ENCODE data around the gene ARID1B.

The ARID1B gene

DNA sequence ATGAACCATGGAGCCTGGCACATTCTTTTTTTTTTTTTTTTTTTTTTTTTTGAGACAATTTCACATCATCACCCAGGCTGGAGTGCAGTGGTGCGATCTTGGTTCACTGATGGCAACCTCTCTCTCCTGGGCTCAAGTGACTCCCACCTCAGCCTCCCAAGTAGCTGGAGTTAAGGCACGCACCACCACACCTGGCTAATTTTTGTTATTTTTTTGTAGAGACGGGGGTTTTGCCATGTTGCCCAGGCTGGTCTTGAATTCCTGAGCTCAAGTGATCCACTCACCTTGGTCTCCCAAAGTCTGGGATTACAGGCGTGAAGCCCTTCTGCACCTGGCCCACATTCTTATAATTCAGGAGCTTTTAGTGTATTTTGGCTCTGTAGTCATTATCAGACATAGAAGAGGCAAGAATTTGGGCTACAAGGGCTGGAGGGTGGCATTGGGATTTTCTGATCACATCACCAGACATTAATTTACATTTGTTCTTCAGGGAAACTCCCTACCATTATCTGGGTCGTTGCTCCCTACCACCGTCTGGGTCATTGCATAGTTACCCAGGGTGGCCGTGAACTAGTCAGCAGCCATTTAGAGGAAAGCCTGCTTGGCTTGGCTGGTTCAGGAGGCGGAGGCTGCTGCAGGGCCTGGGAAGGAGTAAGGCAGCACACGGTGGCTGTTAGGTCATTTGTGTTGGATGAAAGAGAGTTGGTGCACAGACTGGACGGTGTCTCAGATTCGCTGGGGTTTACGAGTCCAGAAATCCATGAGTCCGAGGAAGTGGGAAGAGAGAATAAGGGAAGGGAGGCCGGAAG lies 17.6 kb downstream of the ARID1B start:
- no peak for DNase-seq

DNA sequence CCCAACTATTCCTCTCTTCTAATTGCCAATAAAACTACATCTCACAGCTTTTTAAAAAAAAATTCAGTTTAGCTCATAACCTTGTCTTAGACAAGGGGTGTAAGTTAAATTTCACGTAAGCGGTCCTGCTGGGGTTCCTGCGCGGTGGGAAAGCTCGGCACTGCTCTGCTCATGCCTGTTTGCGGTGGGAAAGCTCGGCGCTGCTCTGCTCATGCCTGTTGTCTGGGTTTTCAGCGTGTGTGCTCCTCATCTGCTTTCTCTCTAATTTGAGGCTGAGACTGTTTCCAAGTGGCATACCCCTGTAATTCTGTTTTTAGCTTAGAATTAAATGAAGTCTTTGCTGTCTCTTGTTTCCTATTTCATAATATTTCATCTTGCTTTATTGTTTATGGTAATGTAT lies 18.6 kb downstream of the ARID1B start:
- no peak for DNase-seq

DNA sequence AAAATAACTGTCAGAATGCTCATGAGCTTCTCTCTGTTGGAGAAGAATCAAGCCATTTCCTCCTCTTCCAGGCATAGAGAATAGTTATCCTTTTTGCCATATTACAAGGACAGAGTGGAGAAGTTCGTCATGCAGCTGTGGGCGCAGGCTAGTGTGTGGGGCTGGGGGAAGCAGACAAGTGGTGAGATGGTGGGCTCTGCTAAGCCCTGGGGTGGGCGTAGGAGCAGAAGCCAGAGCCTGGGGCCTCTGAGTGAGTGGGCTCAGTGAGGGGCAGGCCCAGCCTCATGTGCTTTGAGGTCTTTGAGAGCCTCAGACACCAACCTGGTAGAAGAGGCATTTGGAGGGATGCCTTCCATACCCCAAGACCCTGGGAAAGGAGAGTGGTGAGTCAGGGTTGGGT lies 19.4 kb downstream of the ARID1B start:
- no peak for DNase-seq

DNA sequence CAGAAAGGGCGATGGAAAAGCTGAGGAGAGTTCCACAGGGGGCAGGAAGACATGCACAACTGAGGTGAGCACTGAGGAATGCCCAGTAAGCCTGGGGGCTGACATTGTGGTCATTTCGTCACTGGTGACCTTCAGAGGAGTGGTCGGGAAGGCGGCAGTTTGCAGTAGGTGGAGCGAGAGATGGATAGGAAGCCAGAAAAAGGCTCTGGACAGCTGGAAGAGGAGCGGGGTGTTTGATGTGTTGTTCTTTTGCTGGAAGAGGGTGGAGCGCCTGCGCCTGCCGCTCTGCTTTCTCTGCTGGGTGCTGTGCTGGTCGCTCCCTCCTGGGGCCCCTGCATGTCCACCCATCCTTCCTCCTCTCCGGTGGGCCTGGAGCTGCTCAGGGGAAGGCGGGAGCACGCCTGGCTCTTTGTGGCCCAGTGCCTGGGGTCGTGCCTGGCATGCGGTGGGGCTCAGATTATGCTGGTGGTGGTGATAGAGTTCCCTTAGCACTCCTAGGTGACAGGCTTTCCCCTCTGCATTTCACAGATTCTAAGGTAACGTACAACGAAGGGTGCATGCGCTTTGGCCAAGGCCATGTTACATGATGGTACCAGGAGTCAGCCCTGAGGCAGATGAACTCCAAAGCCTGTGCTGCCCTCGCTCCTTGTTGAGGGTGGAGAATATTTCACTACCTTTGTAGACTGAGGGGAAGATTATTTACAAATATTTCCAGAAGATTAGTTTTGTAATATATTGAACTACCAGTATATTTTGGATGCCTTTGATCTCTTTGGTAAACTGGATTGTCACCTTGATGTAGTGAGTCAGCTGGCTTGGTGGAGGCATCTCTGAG lies 20.9 kb downstream of the ARID1B start:
- no peak for DNase-seq

DNA sequence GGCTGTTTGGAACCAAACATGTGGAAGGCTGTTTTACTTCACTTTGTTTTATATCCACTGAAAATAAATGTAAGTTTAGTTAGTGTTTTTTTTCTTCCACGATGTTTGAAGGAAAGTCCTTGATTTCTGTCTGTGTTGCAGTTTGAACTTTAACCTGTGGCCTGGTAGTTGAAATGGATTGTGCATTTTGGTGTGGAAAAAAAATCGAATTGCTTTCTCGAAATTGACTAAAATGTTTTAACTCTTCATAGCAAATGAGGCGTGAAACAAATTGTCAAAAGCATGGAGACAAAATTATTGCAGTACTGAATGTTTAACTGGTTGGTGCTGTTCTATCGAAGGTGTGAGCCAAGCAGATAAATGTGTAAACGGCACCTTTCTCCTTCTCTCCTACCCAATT lies 24.5 kb downstream of the ARID1B start:
- no peak for DNase-seq

DNA sequence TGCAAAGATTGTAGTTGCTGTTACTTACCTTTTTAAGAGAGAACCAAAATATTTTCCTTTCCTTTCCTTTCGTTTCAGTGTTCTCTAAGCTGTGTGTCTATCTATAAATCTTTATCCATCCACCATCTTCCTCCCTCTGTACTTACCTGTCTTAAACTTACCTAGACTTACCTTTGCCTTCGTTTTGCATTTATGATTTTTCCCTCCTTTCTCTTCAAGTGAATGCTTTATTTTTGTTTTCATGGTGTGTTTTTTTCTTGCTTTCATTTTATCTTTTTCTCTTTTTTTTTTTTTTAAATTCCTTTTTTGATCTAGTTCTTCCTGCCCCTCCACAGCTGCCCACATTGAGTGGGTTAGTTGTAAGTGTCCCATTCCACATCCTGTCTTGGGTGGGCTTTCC lies 26.2 kb downstream of the ARID1B start:
- no peak for DNase-seq

DNA sequence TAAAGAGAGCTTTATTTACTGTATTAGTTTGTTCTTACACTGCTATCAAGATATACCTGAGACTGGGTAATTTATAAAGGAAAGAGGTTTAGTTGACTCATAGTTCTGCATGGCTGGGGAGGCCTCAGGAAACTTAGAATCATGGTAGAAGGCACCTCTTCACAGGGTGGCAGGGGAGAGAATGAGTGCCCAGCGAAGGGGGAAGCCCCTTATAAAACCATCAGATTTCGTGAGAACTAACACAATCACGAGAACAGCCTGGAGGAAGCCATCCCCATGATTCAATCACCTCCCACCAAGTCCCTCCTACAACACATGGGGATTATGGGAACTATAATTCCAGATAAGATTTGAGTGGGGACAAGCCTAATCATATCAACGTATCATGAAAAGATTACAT lies 27.2 kb downstream of the ARID1B start:
- DNase-seq = no peak

DNA sequence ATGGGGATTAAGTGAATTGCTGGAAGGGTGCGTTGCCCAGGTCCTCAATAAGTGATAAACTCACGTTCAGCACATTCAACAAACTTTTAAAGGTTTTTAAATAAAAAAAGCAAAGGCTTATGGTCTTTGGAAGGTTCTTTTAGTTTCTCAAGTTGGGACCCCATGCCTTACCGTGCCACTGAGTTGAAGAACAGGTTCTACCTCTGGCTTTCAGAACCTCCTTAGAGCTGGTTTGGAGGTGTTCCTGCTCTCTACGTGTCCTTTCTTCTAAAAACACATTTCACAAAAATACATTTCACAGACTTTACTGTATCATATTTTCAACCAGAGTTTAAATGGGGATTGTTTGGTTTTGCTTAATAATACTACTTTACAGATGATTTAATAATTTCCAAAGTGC lies 29.0 kb downstream of the ARID1B start:
- no peak for DNase-seq

DNA sequence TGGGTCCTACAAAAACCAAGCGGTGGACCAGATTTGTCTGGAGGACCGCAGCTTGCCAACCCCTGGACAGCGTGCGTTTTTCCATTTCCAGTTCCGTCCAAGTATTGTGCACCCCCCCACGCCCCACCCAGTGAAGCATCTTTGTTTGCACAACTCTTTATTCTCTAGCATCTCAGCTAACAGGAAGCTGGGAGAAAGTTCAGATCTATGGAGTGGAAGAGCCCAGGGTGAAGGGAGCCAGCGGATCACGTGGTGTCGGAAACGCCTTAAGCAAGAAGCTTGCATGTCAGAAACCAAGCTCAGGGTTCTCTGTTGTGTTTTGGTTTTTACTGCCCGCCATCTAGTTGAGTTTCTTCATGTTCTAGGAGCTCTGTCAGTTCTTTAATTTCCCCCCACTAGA lies 29.9 kb downstream of the ARID1B start:
- DNase-seq = no peak

DNA sequence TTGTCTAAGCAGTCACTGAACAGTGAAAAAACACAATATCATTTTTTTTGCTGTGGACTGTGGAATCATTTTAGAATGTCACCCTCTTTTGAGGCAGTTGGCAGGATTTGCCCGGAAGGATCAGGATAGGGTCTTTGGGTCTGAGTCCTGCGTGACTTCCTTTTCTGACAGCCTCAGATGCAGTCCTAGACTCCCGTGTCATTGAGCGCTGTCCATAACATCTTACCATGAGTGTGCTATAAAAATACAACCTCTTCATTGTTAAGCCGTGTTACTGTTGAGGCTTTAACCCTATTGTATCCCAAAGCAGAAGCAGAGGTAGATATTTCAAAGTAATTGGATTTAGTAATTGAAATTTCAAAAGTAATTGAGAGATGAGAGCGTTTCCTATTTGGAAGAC lies 30.6 kb downstream of the ARID1B start:
- no peak for DNase-seq

DNA sequence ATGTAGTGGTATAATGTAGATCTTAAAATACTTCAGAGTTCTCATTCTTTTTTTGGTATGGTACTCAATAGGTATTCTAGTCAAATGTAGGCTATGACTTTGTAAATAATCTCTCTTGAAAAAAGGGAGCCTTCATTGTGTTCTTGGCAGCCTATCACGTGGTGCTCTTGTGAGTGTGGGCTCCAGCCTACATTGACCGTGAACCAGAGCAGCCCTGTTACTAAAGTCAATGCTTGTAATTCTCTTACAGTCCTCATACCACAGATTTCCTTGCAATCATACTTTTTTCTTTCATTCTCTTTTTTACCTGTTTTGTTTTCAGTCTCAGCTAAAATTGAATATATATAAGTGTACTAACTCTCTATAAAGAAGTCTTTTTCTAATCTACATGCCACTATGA lies 31.1 kb downstream of the ARID1B start:
- DNase-seq = peak; percentile 35 to 76

DNA sequence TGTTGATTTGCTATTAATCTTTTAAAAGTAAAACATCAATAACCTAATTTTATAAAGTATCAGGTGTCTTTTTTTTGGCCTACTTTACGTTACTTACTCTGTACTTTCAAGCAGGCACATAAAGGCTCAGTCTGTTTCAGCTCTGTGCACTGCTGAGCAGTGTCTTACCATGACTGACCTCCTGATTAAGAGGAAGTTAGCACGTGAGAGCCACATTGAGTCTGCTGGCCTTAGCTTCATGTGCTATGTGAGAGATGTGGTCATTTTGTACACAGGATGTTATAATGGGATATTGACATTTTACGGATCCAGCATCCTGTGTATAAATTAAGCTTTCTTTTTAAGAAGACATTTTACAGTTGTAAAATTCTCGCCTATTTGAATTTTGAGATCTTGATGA lies 31.9 kb downstream of the ARID1B start:
- no peak for DNase-seq

DNA sequence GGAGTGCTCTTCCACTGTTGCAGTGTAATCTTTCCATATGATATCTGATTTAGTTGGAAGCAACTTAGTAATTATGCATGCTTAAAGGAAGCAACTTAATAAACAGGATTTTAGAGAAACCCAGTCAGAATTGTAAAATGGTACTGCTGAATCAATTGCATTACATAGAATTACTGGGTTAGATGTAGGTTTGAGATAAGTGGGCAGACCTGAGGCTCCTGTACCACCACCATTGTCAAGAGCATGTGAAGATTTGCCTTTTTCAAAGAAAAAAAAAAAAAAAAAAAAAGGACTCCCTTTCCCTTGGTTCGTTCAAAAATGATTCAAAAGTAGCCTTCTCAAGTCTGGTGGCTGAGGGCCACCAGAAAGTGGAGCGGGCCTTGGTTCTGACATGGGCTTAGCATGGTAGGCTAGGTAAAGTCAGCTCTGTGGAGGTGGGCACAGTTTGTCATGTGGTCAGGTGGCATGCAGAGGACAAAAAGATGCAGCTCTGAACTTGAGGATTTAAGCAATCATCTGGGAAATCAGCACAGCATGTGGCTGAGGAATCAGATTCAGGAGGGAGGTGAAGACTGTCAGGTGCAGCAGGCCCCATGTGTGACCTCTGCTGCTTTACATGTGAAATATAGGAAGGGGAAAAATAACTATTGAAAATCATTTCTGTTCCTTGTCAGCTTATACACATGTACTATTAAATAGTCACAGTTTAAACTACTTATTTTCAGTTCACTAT lies 32.4 kb downstream of the ARID1B start:
- no peak for DNase-seq

DNA sequence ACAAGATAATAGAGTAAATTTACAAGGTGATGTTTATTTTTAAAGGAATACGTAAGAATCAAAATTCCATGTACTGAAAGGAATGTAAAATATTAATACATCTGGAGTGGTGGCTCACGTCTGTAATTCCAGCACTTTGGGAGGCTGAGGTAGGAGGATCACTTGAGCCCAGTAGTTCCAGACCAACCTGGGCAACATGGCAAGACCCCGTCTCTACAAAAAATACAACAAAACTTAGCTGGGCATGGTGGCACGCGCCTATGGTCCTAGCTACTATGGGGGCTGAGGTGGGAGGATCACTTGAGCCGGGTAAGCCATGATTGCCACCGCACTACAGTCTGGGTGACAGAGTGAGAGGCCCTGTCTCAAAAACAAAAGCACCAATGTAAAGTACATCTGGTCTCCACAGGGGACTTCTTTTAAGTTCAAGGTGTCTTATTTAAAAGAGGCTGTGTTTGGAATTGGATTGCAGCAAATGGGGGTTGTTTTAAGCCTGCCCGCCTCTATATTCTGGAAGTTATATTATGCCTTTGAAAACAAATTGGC lies 36.9 kb downstream of the ARID1B start:
- no peak for DNase-seq

DNA sequence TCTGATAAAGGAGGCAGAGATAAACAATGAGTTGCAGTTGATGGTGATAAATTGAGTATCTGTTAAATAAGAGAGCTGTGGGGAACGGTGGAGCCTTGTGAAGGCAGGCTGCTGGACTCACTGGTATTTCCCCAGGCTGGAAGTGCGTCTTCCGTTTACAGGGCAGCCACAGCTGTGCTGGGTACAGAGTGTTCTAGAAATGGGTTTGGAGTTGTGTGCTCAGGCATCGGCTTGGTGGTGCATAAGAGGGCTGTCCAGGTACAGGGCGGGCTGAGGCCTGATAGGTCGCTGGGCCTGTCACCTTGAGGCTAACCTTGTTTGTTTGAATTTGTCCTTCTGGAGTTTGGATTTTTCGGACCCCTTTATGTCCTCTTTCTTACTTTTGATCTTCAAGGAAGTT lies 39.3 kb downstream of the ARID1B start:
- DNase-seq = no peak

DNA sequence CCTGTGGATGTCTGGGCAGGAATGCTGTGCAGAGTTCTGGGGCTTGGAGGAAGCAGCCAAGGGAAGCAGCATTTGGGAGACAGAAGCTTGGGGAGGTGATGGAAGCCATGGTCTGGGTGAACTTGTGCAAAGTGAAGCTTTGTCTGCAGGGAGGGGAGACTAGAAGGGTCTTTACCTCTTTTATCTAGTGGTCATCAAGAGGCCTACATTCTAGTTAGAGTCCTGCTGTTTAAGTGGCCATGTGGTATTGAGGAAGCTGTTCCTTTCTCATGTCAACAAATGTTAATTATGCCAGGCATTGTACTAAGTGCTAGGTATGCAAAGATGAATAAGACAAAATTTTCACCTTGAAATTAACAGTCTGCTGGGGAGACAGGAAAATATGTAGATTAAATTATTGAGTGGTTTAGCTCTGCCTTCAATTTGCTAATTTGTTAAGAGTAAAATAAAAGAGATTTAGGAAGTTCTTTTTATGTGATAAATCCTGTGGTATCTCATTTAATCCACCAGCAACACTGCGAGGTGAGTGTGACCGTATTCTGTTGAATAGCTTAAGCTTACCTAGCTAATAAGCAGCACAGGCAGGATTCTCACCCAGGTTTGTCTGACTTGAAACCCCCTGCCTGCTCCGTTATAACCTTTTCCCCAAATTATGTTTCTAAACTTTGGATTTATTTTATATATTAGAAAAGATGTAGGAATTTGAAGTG lies 43.1 kb downstream of the ARID1B start:
- no peak for DNase-seq

DNA sequence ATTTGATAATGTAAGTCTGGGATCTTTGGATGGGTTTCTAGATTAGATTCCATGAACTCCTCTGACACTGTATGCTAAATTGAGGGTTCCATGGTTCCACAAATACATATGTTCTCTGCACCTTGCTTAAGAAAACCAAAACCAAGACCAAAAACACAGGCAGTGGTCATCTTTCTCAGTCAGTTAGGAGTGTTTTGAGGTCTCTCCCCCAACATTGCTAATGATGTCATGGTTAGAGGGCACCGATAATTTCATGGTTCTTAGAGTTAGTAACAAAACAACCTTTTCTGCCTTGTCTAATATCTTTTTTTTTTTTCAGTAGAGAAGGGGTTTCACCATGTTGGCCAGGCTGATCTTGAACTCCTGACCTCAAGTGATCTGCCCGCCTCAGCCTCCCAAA lies 44.5 kb downstream of the ARID1B start:
- DNase-seq = no peak

DNA sequence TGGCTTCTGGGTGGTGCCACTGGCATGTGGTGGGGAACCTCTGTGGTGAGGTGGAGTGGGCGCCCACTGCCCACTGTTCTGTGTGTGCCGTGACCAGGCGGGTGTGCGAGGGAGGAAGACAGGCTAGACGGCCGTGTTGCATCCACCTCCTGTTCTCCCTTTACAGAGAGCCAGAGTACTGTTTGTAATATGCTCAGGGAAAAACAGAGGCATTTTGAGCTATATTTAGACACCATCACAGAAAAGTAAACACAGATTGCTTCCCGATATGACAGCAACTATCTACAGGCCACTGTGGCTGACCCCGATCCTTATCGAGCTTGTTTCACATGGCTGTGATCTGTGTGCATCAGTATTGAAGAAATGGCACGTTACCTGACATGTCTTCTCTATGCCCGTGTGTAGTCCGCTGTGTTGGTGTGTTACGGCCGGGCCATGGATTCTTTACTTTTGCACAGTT lies 45.6 kb downstream of the ARID1B start:
- no peak for DNase-seq

DNA sequence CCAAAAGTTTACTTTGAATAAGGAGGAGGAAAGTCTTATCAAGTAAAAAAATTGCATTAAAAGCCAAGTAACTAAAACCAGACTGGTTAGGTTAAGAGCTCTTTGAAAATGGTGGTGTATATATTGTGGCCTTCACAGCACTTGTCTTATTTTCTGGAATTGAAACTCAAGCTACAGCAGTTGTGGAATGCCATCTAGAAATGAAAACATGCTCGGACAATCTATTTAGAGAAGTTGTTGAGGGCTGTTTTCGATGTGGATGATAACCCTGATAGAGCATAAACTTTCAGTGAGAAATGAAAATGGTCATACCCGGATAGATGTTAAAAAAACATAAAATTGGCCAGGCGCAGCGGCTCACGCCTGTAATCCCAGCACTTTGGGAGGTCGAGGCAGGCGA lies 47.0 kb downstream of the ARID1B start:
- DNase-seq = no peak

DNA sequence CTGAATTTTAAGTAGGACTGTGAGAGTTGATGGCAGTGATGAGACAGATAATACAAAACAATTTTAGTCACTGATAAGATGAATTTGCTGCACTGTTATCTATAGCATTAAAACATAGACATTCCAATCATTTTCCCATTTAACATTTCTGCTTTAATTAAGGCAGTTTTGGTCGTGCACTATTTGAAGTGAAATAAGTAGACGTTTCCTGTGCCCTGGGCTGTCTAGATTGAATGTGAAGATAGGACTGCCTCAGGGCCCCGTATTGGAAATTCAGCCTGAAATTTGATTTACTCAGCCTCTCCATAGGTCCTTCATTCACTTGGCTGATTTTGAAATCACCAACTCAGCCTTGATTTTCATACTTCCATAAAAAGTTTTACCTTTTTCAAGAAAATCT lies 48.3 kb downstream of the ARID1B start:
- no peak for DNase-seq

DNA sequence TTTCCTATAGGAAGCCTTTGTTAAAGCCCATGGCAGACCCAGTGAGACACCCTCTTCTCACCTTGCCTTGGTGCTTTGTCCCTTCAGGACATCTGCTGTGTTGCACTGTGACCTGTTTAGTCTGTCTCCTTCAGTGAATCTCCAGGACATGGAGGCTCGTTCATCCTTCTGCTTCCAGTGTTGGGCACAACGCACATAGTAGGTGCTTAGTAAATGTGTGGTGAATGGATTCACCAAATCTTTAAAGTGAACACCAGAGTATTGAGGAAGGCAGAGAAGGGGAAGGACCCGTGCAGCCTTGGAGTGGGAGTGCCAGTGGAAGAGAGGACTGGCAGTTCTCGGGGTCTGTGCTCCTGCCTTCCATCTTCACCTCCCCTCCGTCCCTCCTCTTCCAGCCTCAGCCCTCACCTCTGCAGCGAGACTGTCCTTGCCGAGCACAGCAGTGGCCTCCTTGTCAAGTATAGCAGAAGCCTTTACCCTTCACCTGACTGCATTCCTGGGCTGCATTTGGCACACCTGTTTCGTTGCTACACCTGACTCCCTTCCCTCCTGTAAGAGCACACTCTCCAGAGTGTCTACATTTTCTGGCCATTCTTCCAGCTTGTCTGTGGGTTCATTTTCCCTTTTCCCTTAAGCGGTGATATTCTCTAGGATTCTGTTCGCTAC lies 49.2 kb downstream of the ARID1B start:
- DNase-seq = no peak

DNA sequence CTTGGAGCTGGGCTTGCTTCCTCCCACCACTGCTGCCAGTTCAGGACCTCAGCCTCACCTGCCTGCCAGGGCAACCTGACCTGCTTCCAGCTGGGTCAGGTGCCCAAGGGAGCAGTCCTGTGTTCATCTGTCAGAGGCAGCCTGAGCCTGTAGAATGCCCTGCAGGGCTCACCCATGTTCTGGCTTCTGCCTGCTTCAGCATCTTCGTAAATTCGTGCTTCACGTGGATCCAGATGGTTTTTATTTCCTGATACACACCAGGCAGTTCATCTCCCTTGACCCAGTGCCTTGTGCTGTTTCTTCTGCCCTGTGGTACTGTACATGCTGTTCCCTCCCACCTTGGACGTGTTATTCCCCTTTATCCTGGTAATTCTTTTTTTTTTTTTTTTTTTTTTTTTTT lies 50.2 kb downstream of the ARID1B start:
- no peak for DNase-seq

Measured in hippocampal formation (tissue), 2 donors.